Body of pancreas (tissue), 4 donors: Measurements from ENCODE around the gene TMEM35B.

Experiments
- CTCF ChIP-seq, 7 experiments: fragments of 450-650 bp in 4 of 7; fragments of 200-600 bp in 3 of 7; sonication (generic) in 3 of 7; IDR thresholded peaks; one replicate each; pipeline ENCODE4 v1.5.1; 2016 to 2019; ENCODE audit warnings: antibody characterized with exemption in 7 of 7
- POLR2A ChIP-seq, 3 donors: fragments of 450-650 bp; IDR thresholded peaks; one replicate each; pipeline ENCODE4 v1.6.1; 2016; ENCODE audit warnings: antibody characterized with exemption in 3 of 3, mild to moderate bottlenecking in 2 of 3

- TF ChIP-seq POLR2A (IDR thresholded peaks at IDR 0.05) (no peak), CTCF (IDR thresholded peaks at IDR 0.05) (no peak)
Observed at GRCh38 chr1:35030756-35031446, 45.8 kb upstream of the TMEM35B start.
